ENCODE measurements around the gene FITM1.

The FITM1 gene

GRCh38 chr14:24146978-24147760 lies 16.7 kb downstream of the FITM1 start, which contains the start of gene RNF31:
TSS of gene RNF31 (plus strand) at chr14:24147498. CDS start at chr14:24147699, 201 bp downstream.
- no peaks in the 10 kb centered on the region for H3K9me2 ChIP-seq (replicated peaks; ENCODE audit: insufficient read depth, low read length)
- no peaks in the 10 kb centered on the region for H4K20me1 ChIP-seq (ENCODE audit: insufficient read depth, low read length)
- peaks cover 5% of the 10 kb centered on the region for H3F3A ChIP-seq (ENCODE audit: insufficient read depth, low read length)
- peaks cover 11% of the 10 kb centered on the region for H3K4me1 ChIP-seq (ENCODE audit: low read length)
- H3K27me3 ChIP-seq (replicated peaks; ENCODE audit: insufficient read depth, low read length): no peaks in the 10 kb centered on the region
- peaks cover 47% of the 10 kb centered on the region for H3K79me2 ChIP-seq (ENCODE audit: low read length)
- H2AFZ ChIP-seq (ENCODE audit: low read length): peak within 1 kb of the TSS; percentile 65
- H3K9ac ChIP-seq (ENCODE audit: low read length): peak within 1 kb of the TSS; percentile 84
- H3K4me2 ChIP-seq (ENCODE audit: low read depth, low read length): peak within 1 kb of the TSS; percentile 81
- peak within 1 kb of the TSS; percentile 87 for H3K4me3 ChIP-seq (ENCODE audit: low read length)
- DNase-seq: peak; percentile 92
- peak within 1 kb of the TSS; percentile 76; the same call in 1 of the 2 replicates for H3K27ac ChIP-seq (ENCODE audit: low read length)
- no peaks in the 10 kb centered on the region for H3K9me3 ChIP-seq (replicated peaks; ENCODE audit: insufficient read depth, low read length)
- H3K36me3 ChIP-seq (replicated peaks; ENCODE audit: insufficient read depth, low read length): no peaks in the 10 kb centered on the region
- no peak for TF ChIP-seq CTCF (IDR thresholded peaks at IDR 0.05; ENCODE audit: low read length)

GRCh38 chr14:24147761-24148428 lies 17.4 kb downstream of the FITM1 start:
- H3K27ac ChIP-seq (ENCODE audit: low read length): no peak overlapping the region
- H3K79me2 ChIP-seq (ENCODE audit: low read length): peaks cover 47% of the 10 kb centered on the region
- H3K9me2 ChIP-seq (replicated peaks; ENCODE audit: insufficient read depth, low read length): no peaks in the 10 kb centered on the region

GRCh38 chr14:24149302-24149969 lies 19.0 kb downstream of the FITM1 start:
- Histone ChIP-seq H2AFZ (ENCODE audit: low read length) (no peak overlapping the region), H3K27me3 (replicated peaks; ENCODE audit: insufficient read depth, low read length) (no peaks in the 10 kb centered on the region), H3F3A (ENCODE audit: insufficient read depth, low read length) (peaks cover 5% of the 10 kb centered on the region; the same call in 1 of the 2 replicates), H3K4me2 (ENCODE audit: low read depth, low read length) (no peak overlapping the region), H4K20me1 (ENCODE audit: insufficient read depth, low read length) (no peaks in the 10 kb centered on the region), H3K4me3 (ENCODE audit: low read length) (no peak overlapping the region), H3K9me3 (replicated peaks; ENCODE audit: insufficient read depth, low read length) (no peaks in the 10 kb centered on the region), H3K27ac (ENCODE audit: low read length) (no peak overlapping the region), H3K4me1 (ENCODE audit: low read length) (peaks cover 11% of the 10 kb centered on the region), H3K9me2 (replicated peaks; ENCODE audit: insufficient read depth, low read length) (no peaks in the 10 kb centered on the region), H3K9ac (ENCODE audit: low read length) (no peak overlapping the region), H3K36me3 (replicated peaks; ENCODE audit: insufficient read depth, low read length) (no peaks in the 10 kb centered on the region), H3K79me2 (ENCODE audit: low read length) (peaks cover 39% of the 10 kb centered on the region)
- DNase-seq: no peak
- TF ChIP-seq CTCF (IDR thresholded peaks at IDR 0.05; ENCODE audit: low read length) (no peak), EZH2phosphoT487 (IDR thresholded peaks at IDR 0.05; ENCODE audit: low read length) (no peak), EZH2 (optimal IDR thresholded peaks at IDR 0.05; ENCODE audit: low read depth, low read length) (no peak)

More at GRCh38 chr14:24147761-24148428, 17.4 kb downstream of the FITM1 start:
- DNase-seq: no peak
- Histone ChIP-seq H3K4me2 (ENCODE audit: low read depth, low read length) (peak overlapping the region; percentile 79), H3K9ac (ENCODE audit: low read length) (peak overlapping the region; percentile 59), H3K36me3 (replicated peaks; ENCODE audit: insufficient read depth, low read length) (no peaks in the 10 kb centered on the region), H3K27me3 (replicated peaks; ENCODE audit: insufficient read depth, low read length) (no peaks in the 10 kb centered on the region), H2AFZ (ENCODE audit: low read length) (no peak overlapping the region), H3K4me1 (ENCODE audit: low read length) (peaks cover 11% of the 10 kb centered on the region), H4K20me1 (ENCODE audit: insufficient read depth, low read length) (no peaks in the 10 kb centered on the region), H3F3A (ENCODE audit: insufficient read depth, low read length) (peaks cover 5% of the 10 kb centered on the region; the same call in 1 of the 2 replicates), H3K4me3 (ENCODE audit: low read length) (peak overlapping the region; percentile 87), H3K9me3 (replicated peaks; ENCODE audit: insufficient read depth, low read length) (no peaks in the 10 kb centered on the region)
- TF ChIP-seq EZH2 (optimal IDR thresholded peaks at IDR 0.05; ENCODE audit: low read depth, low read length): no peak
- TF ChIP-seq CTCF (IDR thresholded peaks at IDR 0.05; ENCODE audit: low read length): no peak
- TF ChIP-seq EZH2phosphoT487 (IDR thresholded peaks at IDR 0.05; ENCODE audit: low read length): no peak
